Sigmoid colon (tissue), 4 donors: Measurements from ENCODE around the gene SFMBT2.

ENCODE experiments used
- EP300 ChIP-seq, 4 donors: sonication (generic); formaldehyde crosslinking; IDR thresholded peaks; one replicate each; pipeline ENCODE4 v1.6.1; 2017; ENCODE audit warnings: antibody characterized with exemption in 4 of 4
- POLR2A ChIP-seq, 2 donors: fragments of 450-650 bp; IDR thresholded peaks; one replicate each; pipeline ENCODE4 v1.6.1; 2016; ENCODE audit warnings: antibody characterized with exemption in 2 of 2, mild to moderate bottlenecking in 2 of 2, moderate library complexity in 2 of 2
- POLR2AphosphoS5 ChIP-seq, 4 donors: sonication (generic); formaldehyde crosslinking; IDR thresholded peaks; one replicate each; pipeline ENCODE4 v1.6.1; 2017; ENCODE audit warnings: antibody characterized with exemption in 4 of 4
- TF ChIP-seq, protein P1 (sequence below), 4 experiments: fragments of 450-650 bp in 3 of 4; fragments of 200-600 bp in 1 of 4; IDR thresholded peaks; one replicate each; pipeline ENCODE4 v1.5.1; 2016 to 2019; ENCODE audit warnings: antibody characterized with exemption in 4 of 4, mild to moderate bottlenecking in 3 of 4, moderate library complexity in 2 of 4

DNA sequence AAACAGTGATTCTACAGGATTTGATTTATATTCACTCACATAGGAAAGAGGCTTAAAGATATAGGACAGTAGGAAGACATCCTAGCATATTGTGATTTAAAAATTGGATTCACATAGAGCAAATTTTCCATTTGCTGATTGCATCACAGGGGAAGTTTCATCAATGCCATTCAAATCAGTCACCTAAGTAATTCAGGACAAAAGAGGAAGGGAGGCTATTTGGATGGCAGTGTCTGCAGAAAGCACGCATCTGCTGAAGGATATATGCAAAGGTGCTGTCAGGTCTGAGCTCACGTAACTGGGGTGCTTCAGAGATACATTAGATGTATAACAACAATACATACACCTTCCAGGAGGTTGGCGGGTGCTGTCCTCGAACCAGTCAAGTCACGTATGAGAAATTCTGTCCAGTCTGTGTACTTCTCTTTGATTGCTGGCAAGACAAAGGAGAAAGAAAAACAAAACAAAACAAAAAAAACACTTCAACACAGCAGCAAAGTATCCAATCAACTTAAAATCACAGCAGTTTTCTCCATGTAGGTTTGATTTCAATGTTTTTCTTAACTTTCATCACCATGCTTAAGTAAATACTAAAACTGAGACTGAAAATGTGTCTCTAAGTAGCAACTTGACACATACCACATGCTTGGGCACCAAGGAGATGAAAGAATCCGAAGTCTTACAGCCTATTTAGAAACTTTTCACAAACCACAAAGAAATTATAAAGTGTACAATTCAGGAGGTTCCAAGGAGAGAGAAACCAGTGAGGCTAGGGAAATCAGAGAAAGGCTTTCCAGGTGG, 125.1 kb downstream of the SFMBT2 start:
- TF ChIP-seq, protein P1, sequence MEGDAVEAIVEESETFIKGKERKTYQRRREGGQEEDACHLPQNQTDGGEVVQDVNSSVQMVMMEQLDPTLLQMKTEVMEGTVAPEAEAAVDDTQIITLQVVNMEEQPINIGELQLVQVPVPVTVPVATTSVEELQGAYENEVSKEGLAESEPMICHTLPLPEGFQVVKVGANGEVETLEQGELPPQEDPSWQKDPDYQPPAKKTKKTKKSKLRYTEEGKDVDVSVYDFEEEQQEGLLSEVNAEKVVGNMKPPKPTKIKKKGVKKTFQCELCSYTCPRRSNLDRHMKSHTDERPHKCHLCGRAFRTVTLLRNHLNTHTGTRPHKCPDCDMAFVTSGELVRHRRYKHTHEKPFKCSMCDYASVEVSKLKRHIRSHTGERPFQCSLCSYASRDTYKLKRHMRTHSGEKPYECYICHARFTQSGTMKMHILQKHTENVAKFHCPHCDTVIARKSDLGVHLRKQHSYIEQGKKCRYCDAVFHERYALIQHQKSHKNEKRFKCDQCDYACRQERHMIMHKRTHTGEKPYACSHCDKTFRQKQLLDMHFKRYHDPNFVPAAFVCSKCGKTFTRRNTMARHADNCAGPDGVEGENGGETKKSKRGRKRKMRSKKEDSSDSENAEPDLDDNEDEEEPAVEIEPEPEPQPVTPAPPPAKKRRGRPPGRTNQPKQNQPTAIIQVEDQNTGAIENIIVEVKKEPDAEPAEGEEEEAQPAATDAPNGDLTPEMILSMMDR (IDR thresholded peaks at IDR 0.05): no peak
- TF ChIP-seq POLR2A (IDR thresholded peaks at IDR 0.05): no peak
- no peak for TF ChIP-seq POLR2AphosphoS5 (IDR thresholded peaks at IDR 0.05)
- TF ChIP-seq EP300 (IDR thresholded peaks at IDR 0.05): no peak
